H54 (cell line): Measurements from ENCODE around the gene ZWILCH.

Source experiments
- DNase-seq: peaks from one replicate; pipeline ENCODE4 v3.0.0; 2011; ENCODE audit warnings: low spot score, mixed read lengths; ENCODE audit not compliant: insufficient read length
- FAIRE-seq: peaks from 3 replicates; lab custom pipeline; 2011; peaks lifted over from hg19 to GRCh38; lab: Jason Lieb, UNC
- POLR2A ChIP-seq: IDR thresholded peaks from 2 replicates; pipeline ENCODE4 v1.6.1; 2011; ENCODE audit warnings: low read depth, mild to moderate bottlenecking, low read length

The ZWILCH gene

DNA sequence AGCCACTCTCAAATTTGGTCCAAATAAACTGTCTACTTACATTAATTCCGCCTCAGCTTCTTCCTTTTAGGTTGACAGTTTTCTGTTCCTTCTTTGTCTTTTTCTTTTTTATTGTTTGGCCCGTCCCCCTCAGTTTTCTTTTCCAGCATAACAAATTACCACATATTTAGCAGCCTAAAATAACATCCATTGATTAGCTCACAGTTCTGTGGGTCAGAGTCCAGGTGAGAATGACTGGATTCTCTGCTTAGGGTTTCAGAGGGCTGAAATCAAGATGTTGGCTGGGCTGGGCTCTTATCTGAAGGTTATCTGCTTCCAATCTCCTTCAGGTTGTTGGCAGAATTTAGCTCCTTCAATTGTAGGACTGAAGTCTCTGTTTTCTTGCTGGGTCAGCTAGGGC, 85.3 kb downstream of the ZWILCH start:
- DNase-seq = no peak
- no peak for TF ChIP-seq POLR2A
- FAIRE-seq = no peak

DNA sequence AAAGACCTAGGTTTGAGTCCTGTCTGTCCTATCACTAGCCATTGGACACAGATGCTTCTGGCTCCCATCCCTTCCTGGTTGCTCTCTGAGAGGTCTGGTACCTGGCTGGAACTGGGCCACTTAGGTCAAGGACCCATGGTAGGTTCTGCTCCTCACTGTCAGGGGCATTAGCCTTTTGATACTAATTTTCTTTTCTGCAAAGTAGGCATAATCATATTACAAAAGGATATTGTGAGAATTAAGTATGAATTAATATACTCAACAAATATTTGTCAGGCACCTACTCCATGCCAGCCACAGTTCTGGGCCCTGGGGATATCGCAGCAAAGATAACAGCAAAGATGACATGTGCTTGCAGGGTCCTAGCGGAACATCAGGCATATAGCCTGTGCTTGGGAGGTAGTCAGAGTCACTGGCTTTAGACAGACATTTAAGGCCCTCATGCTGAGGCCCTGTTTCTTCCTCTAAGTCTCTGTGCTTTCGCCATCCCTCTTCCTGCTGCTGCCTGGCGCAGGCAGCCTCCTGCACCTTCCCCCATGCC, 86.3 kb downstream of the ZWILCH start:
- no peak for FAIRE-seq
- no peak for TF ChIP-seq POLR2A
- DNase-seq = no peak

DNA sequence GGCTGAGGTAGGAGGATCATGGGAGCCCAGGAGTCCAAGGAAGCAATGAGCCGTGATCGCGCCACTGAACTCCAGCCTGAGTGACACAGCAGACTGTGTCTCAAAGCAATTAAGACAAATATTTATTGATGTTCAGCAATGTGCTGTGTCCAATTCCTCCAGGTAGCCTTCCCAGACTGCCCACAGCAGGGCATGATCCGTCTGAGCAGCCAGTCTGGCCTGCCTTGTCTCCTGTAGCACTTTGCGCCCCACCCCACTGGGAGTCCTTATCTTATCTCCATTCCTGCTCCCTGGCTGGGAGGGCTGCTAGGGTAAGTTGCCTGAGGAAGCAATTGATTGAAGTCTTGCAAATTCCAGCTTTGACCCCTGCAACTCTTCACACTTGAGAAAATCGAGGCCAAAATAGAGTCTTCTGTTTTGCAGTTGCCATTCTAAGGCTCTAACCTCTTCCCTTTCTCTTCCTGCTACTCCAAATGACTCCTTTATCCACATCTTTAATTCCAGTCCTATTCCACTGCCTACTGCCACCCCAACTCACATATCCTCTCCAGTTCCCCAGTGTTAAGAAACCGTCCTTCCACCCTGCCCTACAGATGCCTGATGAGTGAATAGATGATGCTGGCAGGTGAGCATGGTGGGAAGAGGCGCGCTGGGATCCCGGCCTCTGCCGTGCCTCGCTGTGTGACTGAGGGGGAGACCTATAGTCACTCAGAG, 87.5 kb downstream of the ZWILCH start:
- DNase-seq = no peak
- no peak for TF ChIP-seq POLR2A
- FAIRE-seq = no peak

DNA sequence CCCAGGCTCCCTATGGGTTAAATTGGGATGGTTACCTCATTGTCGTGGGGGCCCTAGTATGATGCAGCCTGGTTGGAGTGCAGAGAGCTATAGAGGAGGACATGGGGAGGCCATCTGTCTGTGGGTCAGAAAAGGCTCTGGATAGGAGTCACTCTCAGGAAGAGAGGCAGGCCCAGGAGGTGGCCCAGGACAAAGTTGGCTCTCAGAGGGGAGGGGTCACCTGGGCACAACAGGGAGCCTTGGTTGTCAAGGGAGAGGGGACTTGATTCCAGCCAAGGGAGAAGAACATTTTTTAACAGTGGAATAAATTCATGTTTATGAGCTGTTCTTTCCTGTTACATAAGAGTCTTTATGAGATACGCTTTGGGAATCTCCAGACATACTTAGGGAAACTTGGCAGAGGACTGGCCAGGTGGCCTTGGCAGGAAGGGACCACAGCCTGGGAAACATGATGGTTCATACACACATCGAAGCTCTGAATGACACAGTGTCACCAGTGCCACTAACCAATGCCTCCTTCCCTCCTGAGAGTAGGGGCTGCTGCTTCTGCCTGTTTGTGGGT, 88.2 kb downstream of the ZWILCH start:
- DNase-seq = no peak
- no peak for TF ChIP-seq POLR2A
- FAIRE-seq = no peak

DNA sequence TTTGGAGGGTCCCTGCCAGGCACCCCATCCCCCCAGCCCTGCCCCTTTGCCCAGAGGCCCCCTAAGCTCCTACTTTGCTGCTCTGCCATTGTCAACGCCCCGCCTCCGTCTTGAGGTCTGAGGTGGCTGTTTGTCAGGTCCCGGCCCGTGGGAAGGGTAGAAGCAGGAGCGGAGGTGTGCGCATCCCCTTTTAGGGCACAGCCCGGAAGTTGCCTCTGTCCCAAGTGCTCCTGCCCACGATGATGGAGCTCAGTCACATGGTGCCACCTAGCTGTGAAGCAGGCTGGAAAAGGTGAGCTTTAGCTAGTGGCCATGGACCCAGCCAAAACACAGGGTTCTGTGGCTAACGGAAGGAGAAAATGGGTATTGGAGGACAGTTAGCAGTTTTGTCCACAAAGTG, 89.2 kb downstream of the ZWILCH start:
- DNase-seq = no peak
- no peak for TF ChIP-seq POLR2A
- no peak for FAIRE-seq

DNA sequence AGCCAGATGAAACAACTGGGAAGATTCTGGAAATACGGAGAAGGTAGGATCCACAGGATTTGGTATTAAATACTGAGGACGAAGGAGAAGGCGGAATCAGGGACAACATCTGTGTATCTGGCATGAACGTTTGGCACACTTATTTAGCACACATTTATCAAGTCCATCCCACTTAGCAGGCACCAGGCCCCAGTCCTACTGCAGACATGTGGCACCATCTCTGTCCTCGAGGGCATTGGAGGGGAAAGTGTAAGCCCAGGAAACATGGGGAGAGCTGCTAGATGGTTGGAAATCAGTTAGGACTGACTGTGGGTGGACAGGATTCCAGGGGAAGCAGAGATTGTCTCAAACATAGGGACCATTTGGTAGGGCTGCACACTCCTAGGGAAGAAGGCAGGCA, 89.7 kb downstream of the ZWILCH start:
- DNase-seq (no peak), FAIRE-seq (no peak)
- no peak for TF ChIP-seq POLR2A

DNA sequence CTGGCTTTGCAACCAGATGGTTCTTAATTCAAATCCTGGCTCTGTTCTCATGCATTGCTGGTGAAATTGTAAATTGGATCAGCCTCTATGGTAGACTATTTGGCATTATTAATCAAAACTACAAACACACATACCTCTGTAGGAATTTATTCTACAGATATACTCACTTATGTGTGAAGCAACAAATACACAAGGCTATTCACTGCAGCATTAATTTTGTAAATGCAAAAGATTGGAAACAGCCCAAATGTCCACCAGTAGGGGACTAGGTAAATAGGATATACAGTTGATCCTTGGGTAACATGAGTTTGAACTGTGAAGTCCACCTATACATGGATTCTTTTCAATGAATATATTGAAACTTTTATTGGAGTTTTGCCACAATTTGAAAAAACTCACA, 90.2 kb downstream of the ZWILCH start:
- FAIRE-seq (no peak), DNase-seq (no peak)
- TF ChIP-seq POLR2A = no peak

DNA sequence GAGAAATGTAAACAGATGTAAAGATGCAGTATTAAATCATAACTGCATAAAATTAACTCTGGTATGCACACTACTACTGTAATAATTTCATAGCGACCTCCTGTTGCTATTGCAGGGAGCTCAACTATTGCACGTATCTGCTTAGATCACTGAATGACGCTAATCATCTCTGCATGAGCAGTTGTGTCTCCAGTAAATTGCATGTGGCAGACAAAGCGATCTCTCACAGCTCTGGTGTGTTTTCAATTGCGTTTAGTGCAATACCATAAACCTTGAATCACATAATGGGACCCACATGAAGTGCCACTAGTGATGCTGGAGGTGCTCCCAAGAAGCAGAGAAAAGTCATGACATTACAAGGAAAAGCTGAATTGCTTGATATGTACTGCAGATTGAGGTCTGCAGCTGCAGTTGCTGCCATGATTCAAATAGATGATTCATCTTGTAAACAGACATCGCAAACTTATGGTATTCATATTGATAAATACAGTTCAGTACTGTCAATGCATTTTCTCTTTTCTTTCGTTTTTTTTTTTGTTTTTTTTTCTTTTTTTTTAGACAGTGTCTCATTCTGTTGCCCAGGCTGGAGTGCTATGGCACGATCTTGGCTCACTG, 90.9 kb downstream of the ZWILCH start:
- TF ChIP-seq POLR2A = no peak
- FAIRE-seq (no peak), DNase-seq (no peak)

DNA sequence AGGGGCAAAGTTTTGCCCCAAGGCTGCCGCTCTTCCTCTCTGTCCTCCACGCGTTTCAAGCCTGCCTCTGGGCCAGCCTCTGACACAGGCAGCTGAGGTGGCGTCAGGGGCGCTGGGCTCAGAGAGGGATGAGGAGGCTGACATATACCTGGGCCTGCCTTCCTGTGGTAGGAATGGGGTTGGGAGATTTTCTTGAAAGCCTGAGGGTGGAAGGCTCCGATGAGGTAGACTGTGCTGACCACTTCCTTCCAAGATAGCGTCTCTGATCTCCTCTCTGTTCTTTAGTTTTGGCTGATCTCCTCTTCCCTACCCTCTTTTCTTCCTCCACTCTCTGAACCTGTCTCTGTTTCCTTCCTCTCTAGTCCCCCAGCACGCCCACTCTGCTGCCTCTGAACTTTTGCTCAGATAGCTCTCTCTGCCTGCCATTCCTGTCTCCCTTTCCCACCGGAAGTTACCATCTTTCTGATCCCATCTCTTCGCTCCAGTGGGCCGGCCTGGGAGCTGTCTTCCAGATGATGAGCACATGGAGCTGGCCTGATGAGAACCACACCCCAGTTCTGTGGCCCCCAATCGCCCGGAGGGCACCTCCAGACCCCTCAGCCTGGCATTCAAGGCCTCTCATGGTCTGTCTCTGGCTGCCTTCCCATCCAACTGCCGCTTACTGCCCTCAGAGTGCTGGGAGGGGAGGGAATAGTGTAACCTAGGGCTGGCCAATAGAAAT, 93.1 kb downstream of the ZWILCH start:
- no peak for TF ChIP-seq POLR2A
- DNase-seq (no peak), FAIRE-seq (no peak)
